Colonic mucosa (tissue), 4 donors: ENCODE results near the gene CFB. TPM values are rescaled to one million over a fixed set of nuclear protein-coding genes. Genes with fewer than 3 reads are reported as not detected.
A peak's percentile ranks its signal among the peaks of the same experiment; 100 is the strongest.
"Not testable (repeated sequence)": the region's sequence is repeated elsewhere in the genome, so short reads cannot be mapped to it uniquely, and the experiment has no call there.

Source experiments
- DNase-seq: peaks from one replicate; pipeline ENCODE4 v3.0.0-alpha.2; 2020
- H3K27ac ChIP-seq: fragments of 200-600 bp; one replicate; pipeline ENCODE4 v1.8.0; 2021
- H3K27me3 ChIP-seq: fragments of 200-600 bp; one replicate; pipeline ENCODE4 v1.8.0; 2021
- H3K36me3 ChIP-seq: fragments of 200-600 bp; one replicate; pipeline ENCODE4 v1.8.0; 2021
- H3K4me1 ChIP-seq: fragments of 200-600 bp; one replicate; pipeline ENCODE4 v1.8.0; 2021; ENCODE audit warnings: mild to moderate bottlenecking
- H3K4me3 ChIP-seq: fragments of 200-600 bp; one replicate; pipeline ENCODE4 v1.8.0; 2021
- H3K9ac ChIP-seq, 2 donors: one replicate each; pipeline ENCODE4 v1.7.0; 2013; ENCODE audit warnings: control low read depth in 2 of 2, low read depth in 2 of 2, low read length in 2 of 2
- H3K9me3 ChIP-seq: fragments of 200-600 bp; one replicate; pipeline ENCODE4 v1.8.0; 2021
- intact Hi-C: fragments of 100-400 bp; cut with DNase I; formaldehyde crosslinking; loops from one replicate; pipeline ENCODE4 v1.14.1; 2022
- total RNA-seq, 2 donors: library from RNA; stranded (reverse); fragmentation: NEBNext Ultra II Directional in 1 of 2; extraction: Animal tissue kit (Norgen Biotek cat#: 25700) in 1 of 2; gene quantifications; one replicate each; pipeline ENCODE4 v1.2.1, GENCODE V29; 2021
- TF ChIP-seq, protein P1 (sequence below): fragments of 200-600 bp; IDR thresholded peaks from one replicate; pipeline ENCODE4 v1.8.0; 2022; ENCODE audit warnings: antibody characterized with exemption, mild to moderate bottlenecking
- donor health status: healthy.
- donor health status: DM: no; HTN: no; CAD: no.
- donor health status: DM: no; HTN: no; CAD: no.

The CFB gene
- total RNA-seq, 2 donors from 2014 or later: 20.4 to 60.6 TPM

DNA sequence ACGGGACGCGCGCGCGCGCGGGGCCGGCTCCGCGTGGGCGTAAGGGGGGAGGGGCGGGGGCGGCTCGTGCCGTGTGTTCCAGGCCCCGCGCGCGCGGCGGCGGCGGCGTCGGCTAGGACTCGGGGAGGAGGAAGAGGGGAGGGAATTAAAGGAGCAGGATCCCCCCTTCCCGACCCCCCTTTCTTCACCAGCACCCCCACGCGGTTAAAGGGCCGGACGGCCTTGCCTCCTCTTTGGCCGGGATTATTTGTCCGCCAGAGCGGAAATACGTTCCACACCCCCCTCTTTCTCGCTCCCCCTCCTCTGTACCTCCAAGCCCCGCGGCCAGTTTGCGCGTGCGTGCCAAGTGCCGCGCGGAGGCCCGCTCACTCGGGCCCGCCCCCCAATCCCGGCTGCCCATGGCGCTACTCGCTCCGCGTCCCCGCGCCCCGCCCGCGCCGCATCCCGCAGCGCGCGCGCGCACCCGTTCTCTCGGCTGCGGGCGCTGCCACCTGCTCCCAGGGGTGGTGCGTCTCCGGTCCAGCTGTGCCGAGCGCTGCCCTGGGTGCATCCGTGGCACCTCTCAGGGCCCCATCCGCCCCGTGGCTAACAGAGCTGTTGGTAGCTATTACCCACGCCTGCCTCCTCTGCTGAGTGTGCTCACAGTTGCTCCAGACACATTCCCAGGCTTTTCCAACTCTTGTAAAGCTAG is 43.8 kb upstream of the CFB start, which contains the start of gene ZBTB12:
ZBTB12 (minus strand) TSS at position 134 of the 691 bp plus-strand sequence. CDS start 781 bp downstream, outside the sequence.
- TF ChIP-seq, protein P1, sequence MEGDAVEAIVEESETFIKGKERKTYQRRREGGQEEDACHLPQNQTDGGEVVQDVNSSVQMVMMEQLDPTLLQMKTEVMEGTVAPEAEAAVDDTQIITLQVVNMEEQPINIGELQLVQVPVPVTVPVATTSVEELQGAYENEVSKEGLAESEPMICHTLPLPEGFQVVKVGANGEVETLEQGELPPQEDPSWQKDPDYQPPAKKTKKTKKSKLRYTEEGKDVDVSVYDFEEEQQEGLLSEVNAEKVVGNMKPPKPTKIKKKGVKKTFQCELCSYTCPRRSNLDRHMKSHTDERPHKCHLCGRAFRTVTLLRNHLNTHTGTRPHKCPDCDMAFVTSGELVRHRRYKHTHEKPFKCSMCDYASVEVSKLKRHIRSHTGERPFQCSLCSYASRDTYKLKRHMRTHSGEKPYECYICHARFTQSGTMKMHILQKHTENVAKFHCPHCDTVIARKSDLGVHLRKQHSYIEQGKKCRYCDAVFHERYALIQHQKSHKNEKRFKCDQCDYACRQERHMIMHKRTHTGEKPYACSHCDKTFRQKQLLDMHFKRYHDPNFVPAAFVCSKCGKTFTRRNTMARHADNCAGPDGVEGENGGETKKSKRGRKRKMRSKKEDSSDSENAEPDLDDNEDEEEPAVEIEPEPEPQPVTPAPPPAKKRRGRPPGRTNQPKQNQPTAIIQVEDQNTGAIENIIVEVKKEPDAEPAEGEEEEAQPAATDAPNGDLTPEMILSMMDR: no peak
- H3K4me3 ChIP-seq: peak within 1 kb of the TSS; percentile 50
- H3K4me1 ChIP-seq: no peaks in the 10 kb centered on the region
- intact Hi-C loops: loop anchor here (5.0 kb wide), 1 partner anchor 50 kb away; no protein-coding TSS in a partner anchor
- no peaks in the 10 kb centered on the region for H3K27me3 ChIP-seq
- H3K9me3 ChIP-seq: no peaks in the 10 kb centered on the region
- peak within 1 kb of the TSS; percentile 72 to 85 for H3K9ac ChIP-seq
- peak; percentile 90 for DNase-seq
- no peaks in the 10 kb centered on the region for H3K36me3 ChIP-seq
- H3K27ac ChIP-seq: peak within 1 kb of the TSS; percentile 82

DNA sequence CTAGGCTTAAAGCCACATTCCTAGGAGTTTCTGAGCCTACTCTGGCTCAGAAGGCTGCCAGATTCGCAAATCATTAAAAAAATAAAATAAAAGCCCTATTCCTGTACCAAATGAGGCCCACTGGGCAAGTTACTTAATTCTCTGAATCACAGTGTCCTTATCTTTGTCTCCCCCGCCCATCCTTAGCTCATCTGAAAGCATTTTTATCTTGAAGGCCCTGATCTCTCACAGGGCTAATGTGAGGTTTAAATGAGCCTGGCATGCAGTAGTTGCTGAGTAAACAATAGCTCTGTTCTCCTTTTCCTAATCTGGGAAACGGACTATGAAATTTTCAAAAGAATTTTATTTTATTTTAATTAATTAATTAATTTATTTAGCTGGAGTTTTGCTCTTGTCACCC is 41.9 kb upstream of the CFB start:
- intact Hi-C loops: loop anchor here (5.0 kb wide), 1 partner anchor 48 kb away; no protein-coding TSS in a partner anchor
- DNase-seq: no peak
- H3K27me3 ChIP-seq: no peaks in the 10 kb centered on the region
- H3K27ac ChIP-seq: no peak overlapping the region
- no peak overlapping the region for H3K9ac ChIP-seq
- H3K4me3 ChIP-seq: no peak overlapping the region
- no peaks in the 10 kb centered on the region for H3K36me3 ChIP-seq
- no peaks in the 10 kb centered on the region for H3K4me1 ChIP-seq
- TF ChIP-seq, protein P1: no peak
- H3K9me3 ChIP-seq: no peaks in the 10 kb centered on the region

DNA sequence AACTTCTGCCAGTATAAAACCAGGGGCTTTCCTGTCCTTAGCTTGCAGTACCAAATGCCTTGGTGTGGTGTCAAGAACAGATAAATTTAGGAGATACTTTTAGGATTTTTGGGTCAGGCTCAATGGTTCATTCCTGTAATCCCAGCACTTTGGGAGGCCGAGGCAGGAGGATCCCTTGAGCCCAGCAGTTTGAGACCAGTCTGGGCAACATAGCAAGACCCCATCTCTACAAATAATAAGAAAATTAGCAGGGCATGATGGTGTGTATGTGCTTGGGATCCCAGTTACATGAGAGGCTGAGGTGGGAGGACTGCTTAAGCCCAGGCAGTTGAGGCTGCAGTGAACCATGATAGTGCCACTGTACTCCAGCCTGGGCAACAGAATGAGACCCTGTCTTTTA is 40.9 kb upstream of the CFB start:
- TF ChIP-seq, protein P1: no peak
- H3K9me3 ChIP-seq: no peaks in the 10 kb centered on the region
- intact Hi-C loops: no loop called here
- no peak overlapping the region for H3K9ac ChIP-seq
- H3K27ac ChIP-seq: no peak overlapping the region
- DNase-seq: no peak
- no peaks in the 10 kb centered on the region for H3K4me1 ChIP-seq
- no peaks in the 10 kb centered on the region for H3K36me3 ChIP-seq
- no peaks in the 10 kb centered on the region for H3K27me3 ChIP-seq
- H3K4me3 ChIP-seq: no peak overlapping the region

DNA sequence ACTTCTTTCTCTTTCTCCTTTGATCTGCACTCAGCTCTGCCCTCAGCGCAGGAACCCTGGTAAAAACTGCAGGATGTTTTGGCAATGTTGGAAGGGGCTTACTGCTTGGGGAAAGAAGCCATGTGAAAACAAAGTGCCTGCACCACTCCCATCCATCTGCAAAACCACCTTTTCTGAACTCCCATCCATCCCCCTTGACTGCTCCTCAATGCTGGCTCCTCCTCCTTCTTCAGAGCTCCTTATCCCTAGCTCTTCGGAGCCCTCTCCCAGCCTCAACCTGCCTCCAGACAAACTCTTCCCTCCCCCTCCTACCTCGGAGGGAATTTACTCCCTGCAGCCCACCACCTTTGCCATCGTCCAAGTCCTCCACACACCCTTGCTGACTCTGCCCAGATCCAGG is 39.8 kb upstream of the CFB start:
- no peak overlapping the region for H3K4me3 ChIP-seq
- H3K27ac ChIP-seq: no peak overlapping the region
- H3K4me1 ChIP-seq: no peaks in the 10 kb centered on the region
- no peak overlapping the region for H3K9ac ChIP-seq
- DNase-seq: no peak
- intact Hi-C loops: no loop called here
- no peaks in the 10 kb centered on the region for H3K36me3 ChIP-seq
- TF ChIP-seq, protein P1: no peak
- H3K27me3 ChIP-seq: no peaks in the 10 kb centered on the region
- no peaks in the 10 kb centered on the region for H3K9me3 ChIP-seq

DNA sequence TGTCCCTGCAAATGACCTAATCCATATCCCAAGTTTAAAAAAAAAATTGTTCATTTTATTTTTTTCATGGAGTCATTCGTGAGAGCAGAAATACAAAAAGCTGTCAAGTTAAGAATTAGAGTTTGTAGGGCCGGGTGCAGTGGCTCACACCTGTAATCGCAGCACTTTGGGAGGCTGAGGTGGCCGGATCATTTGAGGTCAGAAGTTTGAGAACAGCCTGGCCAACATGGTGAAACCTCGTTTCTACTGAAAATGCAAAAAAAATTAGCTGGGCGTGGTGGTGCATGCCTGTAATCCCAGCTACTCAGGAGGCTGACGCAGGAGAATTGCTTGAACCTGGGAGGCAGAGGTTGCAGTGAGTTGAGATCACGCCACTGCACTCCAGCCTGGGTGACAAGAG is 39.2 kb upstream of the CFB start:
- H3K4me1 ChIP-seq, H3K36me3 ChIP-seq, DNase-seq, intact Hi-C loops, H3K27ac ChIP-seq, H3K4me3 ChIP-seq, H3K27me3 ChIP-seq, H3K9ac ChIP-seq, H3K9me3 ChIP-seq: not testable (repeated sequence)

DNA sequence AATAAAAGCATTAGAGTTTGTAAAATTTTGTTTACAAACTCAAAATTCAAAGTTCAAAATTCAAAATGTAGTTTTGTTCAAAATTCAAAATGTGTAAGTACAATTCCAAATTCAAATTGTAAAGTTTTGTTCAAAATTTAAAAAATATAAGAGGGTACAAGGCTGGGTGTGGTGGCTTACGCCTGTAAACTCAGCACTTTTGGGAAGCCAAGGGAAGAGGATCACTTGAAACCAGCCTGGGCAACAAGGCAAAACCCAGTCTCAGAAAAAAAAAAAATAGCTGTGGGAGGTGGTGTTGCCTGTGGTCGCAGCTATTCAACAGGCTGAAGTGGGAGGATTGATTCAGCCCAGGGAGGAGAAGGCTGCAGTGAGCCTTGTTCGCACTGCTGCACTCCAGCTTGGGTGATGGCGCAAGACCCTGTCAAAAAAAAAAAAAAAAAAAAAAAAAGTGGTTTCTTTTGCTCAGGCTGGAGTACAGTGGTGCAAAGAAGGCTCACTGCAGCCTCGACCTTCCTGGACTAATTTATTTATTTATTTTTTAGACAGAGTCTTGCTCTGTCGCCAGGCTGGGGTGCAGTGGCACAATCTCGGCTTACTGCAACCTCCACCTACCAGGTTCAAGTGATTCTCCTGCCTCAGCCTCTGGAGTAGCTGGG is 38.6 kb upstream of the CFB start:
- TF ChIP-seq, protein P1: no peak
- Histone ChIP-seq H3K27me3 (no peaks in the 10 kb centered on the region), H3K9ac (no peak overlapping the region), H3K4me3 (no peak overlapping the region), H3K9me3 (no peaks in the 10 kb centered on the region), H3K27ac (no peak overlapping the region), H3K4me1 (no peaks in the 10 kb centered on the region), H3K36me3 (no peaks in the 10 kb centered on the region)
- intact Hi-C loops: no loop called here
- no peak for DNase-seq

DNA sequence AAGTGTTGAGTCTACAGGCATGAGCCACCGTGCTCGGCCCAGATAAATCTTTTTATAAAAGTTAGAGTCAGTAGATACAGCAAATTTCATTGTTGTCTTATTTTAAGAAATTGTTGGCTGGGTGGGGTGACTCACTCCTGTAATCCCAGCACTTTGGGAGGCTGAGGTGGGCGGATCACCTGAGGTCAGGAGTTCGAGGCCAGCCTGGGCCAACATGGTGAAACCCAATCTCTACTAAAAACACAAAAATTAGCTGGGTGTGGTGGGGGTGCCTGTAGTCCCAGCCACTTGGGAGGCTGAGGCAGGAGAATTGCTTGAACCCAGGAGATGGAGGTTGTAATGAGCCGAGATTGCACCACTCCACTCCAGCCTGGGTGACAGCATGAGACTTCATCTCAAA is 37.6 kb upstream of the CFB start:
- DNase-seq, intact Hi-C loops: not testable (repeated sequence)

More for the DNA sequence above, 37.6 kb upstream of the CFB start:
- not testable (repeated sequence) for H3K4me1 ChIP-seq, H3K4me3 ChIP-seq, H3K27ac ChIP-seq, H3K9ac ChIP-seq, H3K27me3 ChIP-seq, H3K36me3 ChIP-seq, H3K9me3 ChIP-seq
